Measurements from ENCODE around the gene TCP11X2. TPM values are rescaled to one million over a fixed set of nuclear protein-coding genes. Genes with fewer than 3 reads are reported as not detected.

The TCP11X2 gene
- total and polyA plus RNA-seq, 2 of the 4 experiments (the other 2 are of a cell fraction): not detected

DNA sequence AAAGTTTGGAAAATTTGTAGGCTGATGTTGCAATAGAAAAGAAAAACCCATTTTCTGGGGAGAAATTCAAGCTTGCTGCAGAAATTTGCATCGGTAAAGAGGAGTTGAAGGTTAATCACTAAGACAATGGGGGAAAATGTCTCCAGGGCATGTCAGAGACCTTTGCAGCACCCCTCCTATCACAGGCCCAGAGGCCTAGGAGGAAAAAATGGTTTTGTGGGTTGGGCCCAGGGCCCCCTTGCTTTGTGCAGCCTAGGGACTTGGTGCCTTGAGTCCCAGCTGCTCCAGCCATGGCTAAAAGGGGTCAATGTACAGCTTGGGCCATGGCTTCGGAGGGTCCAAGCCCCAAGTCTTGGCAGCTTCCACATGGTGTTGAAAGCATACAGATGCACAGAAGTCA, 27.1 kb upstream of the TCP11X2 start:
- no peak overlapping the region for H4K5ac ChIP-seq (ENCODE audit: low read depth, low read length)
- no peak overlapping the region for H3K4me2 ChIP-seq (ENCODE audit: low read depth, low read length)
- no peaks in the 10 kb centered on the region for H4K20me1 ChIP-seq (ENCODE audit: insufficient read depth, low read length)
- no peak overlapping the region for H3K27ac ChIP-seq (ENCODE audit: insufficient read depth, low read length)
- peaks cover 3% of the 10 kb centered on the region for H3K27me3 ChIP-seq (ENCODE audit: control insufficient read depth, insufficient read depth, low read length)
- H2AK9ac ChIP-seq (replicated peaks; ENCODE audit: low read depth, low read length, poor library complexity): no peak overlapping the region
- H3K79me1 ChIP-seq (ENCODE audit: low read depth in 1 of 2, low read length in 2 of 2): no peaks in the 10 kb centered on the region
- no peak overlapping the region for H3K9ac ChIP-seq (ENCODE audit: low read depth, low read length)
- no peak overlapping the region for H2BK5ac ChIP-seq (ENCODE audit: low read depth, low read length, poor library complexity, severe bottlenecking)
- in situ Hi-C loops (cut with MboI; ENCODE audit: low sequenced_read_pairs): no loop called here
- no peak overlapping the region for H3K4me3 ChIP-seq (ENCODE audit: insufficient read depth, low read depth, low read length)
- H2BK15ac ChIP-seq (ENCODE audit: low read depth, low read length): no peak overlapping the region
- H2AK5ac ChIP-seq (ENCODE audit: low read depth, low read length): no peak overlapping the region
- no peak overlapping the region for H4K8ac ChIP-seq (ENCODE audit: low read depth in 2 of 2, low read length in 2 of 2)
- CTCF ChIA-PET: no interaction called here
- no TSS peak for BruUV-seq (replicated peaks)
- H3K18ac ChIP-seq (ENCODE audit: low read depth, low read length): no peak overlapping the region
- no peak overlapping the region for H2BK20ac ChIP-seq (ENCODE audit: low read depth, low read length)
- H4K91ac ChIP-seq (ENCODE audit: insufficient read depth, low read depth, low read length): no peak overlapping the region
- no peaks in the 10 kb centered on the region for H3K4me1 ChIP-seq (ENCODE audit: control insufficient read depth, insufficient read depth, low read length)
- H3K36me3 ChIP-seq (ENCODE audit: control insufficient read depth, insufficient read depth, low read length): no peaks in the 10 kb centered on the region
- POLR2A ChIA-PET (ENCODE audit: unreplicated experiment): no interaction called here
- no peak for DNase-seq
- H2BK120ac ChIP-seq (ENCODE audit: low read depth, low read length): no peak overlapping the region
- no peaks in the 10 kb centered on the region for H3K9me1 ChIP-seq (ENCODE audit: insufficient read depth, low read length)
- TF ChIP-seq RFX5 (IDR thresholded peaks at IDR 0.05; ENCODE audit: low read depth, low read length) (no peak), CHD1 (IDR thresholded peaks at IDR 0.05; ENCODE audit: low read depth, low read length) (no peak), MAZ (IDR thresholded peaks at IDR 0.05; ENCODE audit: borderline replicate concordance, low read depth, low read length) (no peak), SMC3 (IDR thresholded peaks at IDR 0.05; ENCODE audit: low read depth, low read length) (no peak), NFE2L2 (IDR thresholded peaks at IDR 0.05; ENCODE audit: low read depth, low read length) (no peak), MXI1 (IDR thresholded peaks at IDR 0.05; ENCODE audit: borderline replicate concordance, low read depth, low read length) (no peak), CEBPB (IDR thresholded peaks at IDR 0.05; ENCODE audit: low read depth, low read length) (no peak), POLR2A (IDR thresholded peaks at IDR 0.05; ENCODE audit: low read depth, low read length) (no peak), FOS (IDR thresholded peaks at IDR 0.05; ENCODE audit: low read depth, low read length) (no peak), BHLHE40 (IDR thresholded peaks at IDR 0.05; ENCODE audit: low read depth, low read length) (no peak), RCOR1 (IDR thresholded peaks at IDR 0.05; ENCODE audit: insufficient replicate concordance, low read length) (no peak), RAD21 (IDR thresholded peaks at IDR 0.05; ENCODE audit: low read length) (no peak), MAFK (IDR thresholded peaks at IDR 0.05; ENCODE audit: low read depth, low read length) (no peak)
- TF ChIP-seq, protein P1, sequence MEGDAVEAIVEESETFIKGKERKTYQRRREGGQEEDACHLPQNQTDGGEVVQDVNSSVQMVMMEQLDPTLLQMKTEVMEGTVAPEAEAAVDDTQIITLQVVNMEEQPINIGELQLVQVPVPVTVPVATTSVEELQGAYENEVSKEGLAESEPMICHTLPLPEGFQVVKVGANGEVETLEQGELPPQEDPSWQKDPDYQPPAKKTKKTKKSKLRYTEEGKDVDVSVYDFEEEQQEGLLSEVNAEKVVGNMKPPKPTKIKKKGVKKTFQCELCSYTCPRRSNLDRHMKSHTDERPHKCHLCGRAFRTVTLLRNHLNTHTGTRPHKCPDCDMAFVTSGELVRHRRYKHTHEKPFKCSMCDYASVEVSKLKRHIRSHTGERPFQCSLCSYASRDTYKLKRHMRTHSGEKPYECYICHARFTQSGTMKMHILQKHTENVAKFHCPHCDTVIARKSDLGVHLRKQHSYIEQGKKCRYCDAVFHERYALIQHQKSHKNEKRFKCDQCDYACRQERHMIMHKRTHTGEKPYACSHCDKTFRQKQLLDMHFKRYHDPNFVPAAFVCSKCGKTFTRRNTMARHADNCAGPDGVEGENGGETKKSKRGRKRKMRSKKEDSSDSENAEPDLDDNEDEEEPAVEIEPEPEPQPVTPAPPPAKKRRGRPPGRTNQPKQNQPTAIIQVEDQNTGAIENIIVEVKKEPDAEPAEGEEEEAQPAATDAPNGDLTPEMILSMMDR (conservative IDR thresholded peaks at IDR 0.05; ENCODE audit: low read depth, low read length): no peak
- TF ChIP-seq, protein P2, sequence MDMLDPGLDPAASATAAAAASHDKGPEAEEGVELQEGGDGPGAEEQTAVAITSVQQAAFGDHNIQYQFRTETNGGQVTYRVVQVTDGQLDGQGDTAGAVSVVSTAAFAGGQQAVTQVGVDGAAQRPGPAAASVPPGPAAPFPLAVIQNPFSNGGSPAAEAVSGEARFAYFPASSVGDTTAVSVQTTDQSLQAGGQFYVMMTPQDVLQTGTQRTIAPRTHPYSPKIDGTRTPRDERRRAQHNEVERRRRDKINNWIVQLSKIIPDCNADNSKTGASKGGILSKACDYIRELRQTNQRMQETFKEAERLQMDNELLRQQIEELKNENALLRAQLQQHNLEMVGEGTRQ (IDR thresholded peaks at IDR 0.05; ENCODE audit: low read depth, low read length): no peak
- TF ChIP-seq, protein P3, sequence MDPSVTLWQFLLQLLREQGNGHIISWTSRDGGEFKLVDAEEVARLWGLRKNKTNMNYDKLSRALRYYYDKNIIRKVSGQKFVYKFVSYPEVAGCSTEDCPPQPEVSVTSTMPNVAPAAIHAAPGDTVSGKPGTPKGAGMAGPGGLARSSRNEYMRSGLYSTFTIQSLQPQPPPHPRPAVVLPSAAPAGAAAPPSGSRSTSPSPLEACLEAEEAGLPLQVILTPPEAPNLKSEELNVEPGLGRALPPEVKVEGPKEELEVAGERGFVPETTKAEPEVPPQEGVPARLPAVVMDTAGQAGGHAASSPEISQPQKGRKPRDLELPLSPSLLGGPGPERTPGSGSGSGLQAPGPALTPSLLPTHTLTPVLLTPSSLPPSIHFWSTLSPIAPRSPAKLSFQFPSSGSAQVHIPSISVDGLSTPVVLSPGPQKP (IDR thresholded peaks at IDR 0.05; ENCODE audit: borderline replicate concordance, low read depth, low read length): no peak
- H3K23ac ChIP-seq (ENCODE audit: low read depth, low read length): no peak overlapping the region
- H3K14ac ChIP-seq (replicated peaks; ENCODE audit: low read depth, low read length): no peak overlapping the region
- no peak for ATAC-seq (ENCODE audit: low read depth)
- H3K56ac ChIP-seq (ENCODE audit: extremely low read depth, insufficient read depth, low read length): no peak overlapping the region
- H3K9me3 ChIP-seq (ENCODE audit: control insufficient read depth, insufficient read depth, low read length): peaks cover 3% of the 10 kb centered on the region; the same call in 1 of the 2 replicates
- H3K4ac ChIP-seq (ENCODE audit: low read depth, low read length): no peak overlapping the region
- dilution Hi-C loops (cut with HindIII; ENCODE audit: low sequenced_read_pairs, unreplicated experiment): no loop called here
- intact Hi-C loops (cut with micrococcal nuclease): no loop called here
- no peak overlapping the region for H2AFZ ChIP-seq (replicated peaks; ENCODE audit: low read length, poor library complexity)
- 33% methylated on average over 1 of the region's 2 CpGs; no CpG with 5 or more reads in 1 of the 2 experiments for WGBS, 2 experiments (ENCODE audit: extremely low coverage in 2 of 2, insufficient read length in 1 of 2)
